HUES48 (cell line): Measurements from ENCODE around the gene CNTN4.

Source experiments
- H3K27ac ChIP-seq: one replicate; pipeline ENCODE4 v1.7.0; 2013; ENCODE audit warnings: low read depth, low read length, inconsistent platforms
- H3K27me3 ChIP-seq: 2 replicates; pipeline ENCODE4 v1.6.1; 2013; ENCODE audit warnings: mild to moderate bottlenecking, low read length; ENCODE audit not compliant: control insufficient read depth, insufficient read depth
- H3K36me3 ChIP-seq: 2 replicates; pipeline ENCODE4 v1.6.1; 2013; ENCODE audit warnings: low read length; ENCODE audit not compliant: control insufficient read depth, insufficient read depth
- H3K4me1 ChIP-seq: 2 replicates; pipeline ENCODE4 v1.6.1; 2013; ENCODE audit warnings: mild to moderate bottlenecking, low read length; ENCODE audit not compliant: control insufficient read depth, insufficient read depth
- H3K4me3 ChIP-seq: 2 replicates; pipeline ENCODE4 v1.5.1; 2013; ENCODE audit warnings: mild to moderate bottlenecking, low read depth, low read length
- H3K9ac ChIP-seq: 2 replicates; pipeline ENCODE4 v1.6.1; 2013; ENCODE audit warnings: mild to moderate bottlenecking, low read depth, low read length, moderate library complexity
- H3K9me3 ChIP-seq: 2 replicates; pipeline ENCODE4 v1.6.1; 2013; ENCODE audit warnings: low read length; ENCODE audit not compliant: control insufficient read depth, insufficient read depth

Gene CNTN4

DNA sequence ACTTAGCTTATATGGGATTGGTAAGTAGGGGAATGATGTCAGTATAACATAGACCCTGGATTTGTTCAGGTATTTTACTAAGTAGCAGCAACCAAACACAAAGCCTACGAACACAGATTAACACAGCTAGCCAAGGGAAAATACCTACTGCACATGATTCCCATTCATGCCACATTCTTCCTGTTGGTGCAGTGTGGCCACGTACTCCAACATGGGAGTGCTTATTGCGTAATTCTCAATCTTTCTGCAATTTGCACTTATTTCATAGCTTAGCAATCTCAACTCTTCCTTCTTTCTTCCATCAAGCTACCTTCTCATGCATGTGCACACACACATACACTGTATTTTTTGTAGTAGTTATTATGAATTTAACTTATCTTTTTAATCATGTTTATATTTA lies 824.7 kb downstream of the CNTN4 start:
- Histone ChIP-seq H3K36me3 (no peaks in the 10 kb centered on the region), H3K27me3 (no peaks in the 10 kb centered on the region), H3K27ac (no peak overlapping the region), H3K9me3 (no peaks in the 10 kb centered on the region), H3K9ac (no peak overlapping the region), H3K4me3 (no peak overlapping the region), H3K4me1 (peaks cover 12% of the 10 kb centered on the region; the same call in 1 of the 2 replicates)

DNA sequence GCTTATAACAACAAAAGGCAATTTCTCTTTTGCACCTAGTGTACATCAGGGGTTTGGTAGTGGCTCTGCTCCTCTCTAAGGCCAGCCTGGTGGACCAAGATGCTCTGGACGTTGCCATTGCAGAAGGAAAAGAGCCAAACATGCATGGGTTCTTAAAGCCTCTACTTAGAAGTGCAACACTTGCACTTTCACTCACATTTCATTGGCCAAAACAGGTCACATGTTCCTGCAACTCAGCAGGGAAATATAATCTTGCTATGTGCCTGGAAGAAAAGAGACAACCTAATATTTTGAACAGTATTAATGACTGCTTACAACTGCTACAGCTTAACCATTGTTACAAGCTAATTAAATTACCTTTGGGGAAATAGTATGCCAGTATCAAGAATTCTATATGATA lies 828.6 kb downstream of the CNTN4 start:
- Histone ChIP-seq H3K9ac (no peak overlapping the region), H3K27me3 (no peaks in the 10 kb centered on the region), H3K27ac (no peak overlapping the region), H3K4me3 (no peak overlapping the region), H3K9me3 (no peaks in the 10 kb centered on the region), H3K36me3 (no peaks in the 10 kb centered on the region), H3K4me1 (peaks cover 12% of the 10 kb centered on the region; the same call in 1 of the 2 replicates)

DNA sequence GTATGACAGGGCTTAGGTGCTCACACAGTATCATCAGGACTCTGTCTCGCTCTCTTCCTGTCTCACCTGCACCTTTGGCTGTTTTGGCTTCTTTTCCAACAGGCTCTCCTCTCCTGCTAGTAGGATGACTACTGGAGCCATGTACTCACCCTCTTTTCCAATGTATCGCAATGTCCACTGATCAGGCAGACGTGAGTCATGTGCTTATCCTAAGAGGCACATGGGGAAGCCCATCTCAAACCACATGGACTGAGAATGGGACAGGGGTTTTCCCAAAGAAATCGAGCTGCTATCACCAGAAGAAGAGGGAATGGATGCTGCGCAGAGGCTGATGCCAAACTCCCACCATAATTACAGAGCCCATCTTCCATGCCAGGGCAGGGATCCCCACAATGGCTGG lies 830.9 kb downstream of the CNTN4 start:
- H3K4me1 ChIP-seq: peaks cover 1% of the 10 kb centered on the region; the same call in 1 of the 2 replicates
- no peaks in the 10 kb centered on the region for H3K9me3 ChIP-seq
- H3K36me3 ChIP-seq: no peaks in the 10 kb centered on the region

DNA sequence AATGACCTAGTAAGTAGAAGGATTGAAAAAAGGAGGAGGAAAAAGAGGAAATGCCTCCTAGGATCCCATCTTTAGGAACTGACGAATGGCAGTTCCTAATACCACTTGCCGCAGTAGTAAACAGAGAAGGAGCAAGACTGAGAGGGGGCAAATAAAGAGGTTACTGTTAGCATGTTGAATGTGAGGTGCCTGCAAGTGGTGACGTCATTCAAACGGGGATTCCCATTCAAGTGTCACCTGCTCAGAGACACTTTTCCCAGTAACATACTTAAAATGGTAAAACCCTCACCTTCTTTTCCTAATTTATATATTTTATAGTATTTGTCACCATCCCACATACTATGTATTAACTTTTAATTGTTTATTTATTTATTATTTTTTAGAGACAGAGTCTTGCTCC lies 832.6 kb downstream of the CNTN4 start:
- Histone ChIP-seq H3K9ac (no peak overlapping the region), H3K36me3 (no peaks in the 10 kb centered on the region), H3K27ac (no peak overlapping the region), H3K9me3 (no peaks in the 10 kb centered on the region), H3K4me1 (no peaks in the 10 kb centered on the region), H3K27me3 (no peaks in the 10 kb centered on the region), H3K4me3 (no peak overlapping the region)

More for the DNA sequence above, 830.9 kb downstream of the CNTN4 start:
- Histone ChIP-seq H3K27me3 (no peaks in the 10 kb centered on the region), H3K4me3 (no peak overlapping the region), H3K27ac (no peak overlapping the region), H3K9ac (no peak overlapping the region)

DNA sequence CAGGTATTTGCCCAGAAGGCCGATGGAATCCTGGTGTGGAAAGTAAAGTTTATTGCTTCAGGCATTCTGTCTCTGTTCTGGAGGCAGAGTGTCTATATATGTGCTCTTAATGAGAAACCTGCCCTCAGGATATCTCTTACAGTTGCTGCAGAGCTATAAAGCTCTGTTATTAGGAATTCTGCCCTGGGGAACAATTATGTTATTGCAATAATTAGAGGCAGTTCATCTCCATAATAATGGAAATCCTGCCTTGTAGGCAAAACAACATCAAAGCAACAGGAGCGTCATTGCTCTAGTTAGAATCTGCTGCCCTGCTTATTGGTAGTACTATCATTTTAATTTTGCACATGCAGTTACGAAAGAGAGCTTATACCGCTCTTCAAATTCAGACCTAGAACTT lies 835.9 kb downstream of the CNTN4 start:
- Histone ChIP-seq H3K36me3 (no peaks in the 10 kb centered on the region), H3K9me3 (no peaks in the 10 kb centered on the region), H3K4me1 (no peaks in the 10 kb centered on the region), H3K4me3 (no peak overlapping the region), H3K9ac (no peak overlapping the region), H3K27me3 (no peaks in the 10 kb centered on the region), H3K27ac (no peak overlapping the region)

DNA sequence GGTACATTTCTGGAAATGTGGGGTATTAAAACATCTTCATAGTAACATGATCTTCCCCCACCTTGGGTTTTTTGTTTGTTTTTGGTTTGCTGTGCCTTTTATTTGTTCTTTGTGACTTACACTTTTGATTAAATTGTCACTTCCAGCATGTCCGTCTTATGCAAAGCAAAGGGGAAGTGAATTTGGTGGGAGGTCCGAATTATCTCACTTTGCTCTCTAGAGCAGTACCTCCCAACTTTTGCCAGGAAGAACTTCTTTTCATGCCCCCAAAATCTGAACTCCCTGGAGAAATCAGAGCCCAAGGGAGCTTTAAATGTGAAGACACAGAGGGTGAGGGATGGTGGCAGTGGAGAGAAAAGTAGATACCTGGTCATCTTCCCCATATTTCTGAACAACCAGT lies 838.4 kb downstream of the CNTN4 start:
- Histone ChIP-seq H3K4me3 (no peak overlapping the region), H3K27ac (no peak overlapping the region), H3K4me1 (no peaks in the 10 kb centered on the region), H3K27me3 (no peaks in the 10 kb centered on the region), H3K9ac (no peak overlapping the region), H3K9me3 (no peaks in the 10 kb centered on the region), H3K36me3 (no peaks in the 10 kb centered on the region)

DNA sequence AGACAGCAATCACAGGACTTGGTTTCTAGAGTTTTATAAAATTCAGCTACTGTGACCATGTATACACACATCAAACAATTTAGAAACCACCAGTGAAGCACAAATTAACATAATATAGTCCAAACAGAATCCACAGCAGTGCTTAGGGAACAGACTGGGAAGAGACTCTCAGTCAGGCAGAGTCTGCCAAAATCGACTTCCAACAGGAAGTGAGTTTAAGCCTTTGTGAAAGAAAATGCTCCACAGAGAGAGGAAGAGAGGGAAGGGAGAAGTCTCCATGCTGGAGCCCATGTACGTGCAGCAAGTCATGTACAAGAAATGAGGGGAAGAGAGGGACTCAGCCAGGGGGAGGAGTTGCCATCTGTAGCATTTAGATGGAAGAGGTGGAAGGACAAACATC lies 838.9 kb downstream of the CNTN4 start:
- Histone ChIP-seq H3K4me3 (no peak overlapping the region), H3K27ac (no peak overlapping the region), H3K9ac (no peak overlapping the region), H3K27me3 (no peaks in the 10 kb centered on the region), H3K4me1 (no peaks in the 10 kb centered on the region), H3K36me3 (no peaks in the 10 kb centered on the region), H3K9me3 (no peaks in the 10 kb centered on the region)

DNA sequence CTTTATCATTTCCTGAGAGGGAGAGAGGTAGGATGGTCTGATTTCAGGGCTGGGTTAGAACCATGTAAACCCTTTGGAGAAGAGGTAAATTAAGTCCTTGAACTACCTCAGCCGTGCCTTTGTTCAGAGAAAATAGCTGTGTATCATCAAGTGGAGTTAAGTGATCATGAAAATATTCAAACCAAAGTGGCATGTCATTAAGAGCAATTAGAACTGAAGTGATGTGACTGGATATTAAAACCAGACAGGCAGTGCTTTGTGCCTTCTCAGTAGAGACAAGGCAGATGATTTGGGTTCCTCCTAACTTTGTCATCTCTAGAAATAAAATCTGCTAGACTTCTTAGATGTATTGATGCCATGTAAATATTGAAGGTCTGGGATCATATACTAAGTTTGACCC lies 840.0 kb downstream of the CNTN4 start:
- no peaks in the 10 kb centered on the region for H3K27me3 ChIP-seq

DNA sequence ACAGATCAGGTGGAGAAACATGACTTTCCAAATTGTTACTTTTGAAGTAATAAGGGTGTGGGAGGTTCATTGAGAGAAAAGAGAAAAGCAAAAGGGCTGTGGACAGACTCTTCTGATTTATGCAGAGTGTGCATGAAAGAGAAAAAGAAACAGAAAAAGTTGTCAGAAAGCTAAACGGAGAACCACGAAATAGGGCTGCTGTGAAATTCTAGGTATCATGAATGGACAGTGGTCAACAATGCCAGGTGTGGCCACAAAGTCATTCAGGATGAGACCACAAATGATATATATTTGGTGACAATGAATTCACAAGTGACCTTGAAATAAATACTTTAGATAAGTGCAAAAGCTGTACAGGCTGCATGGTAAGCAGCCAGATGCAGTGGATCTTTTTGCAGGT lies 841.4 kb downstream of the CNTN4 start:
- Histone ChIP-seq H3K4me1 (no peaks in the 10 kb centered on the region), H3K27me3 (no peaks in the 10 kb centered on the region), H3K9ac (no peak overlapping the region), H3K4me3 (no peak overlapping the region), H3K36me3 (no peaks in the 10 kb centered on the region), H3K27ac (no peak overlapping the region), H3K9me3 (no peaks in the 10 kb centered on the region)

More for the DNA sequence above, 840.0 kb downstream of the CNTN4 start:
- H3K27ac ChIP-seq: no peak overlapping the region
- no peaks in the 10 kb centered on the region for H3K36me3 ChIP-seq
- H3K4me3 ChIP-seq: no peak overlapping the region
- no peaks in the 10 kb centered on the region for H3K4me1 ChIP-seq
- H3K9me3 ChIP-seq: no peaks in the 10 kb centered on the region
- H3K9ac ChIP-seq: no peak overlapping the region

DNA sequence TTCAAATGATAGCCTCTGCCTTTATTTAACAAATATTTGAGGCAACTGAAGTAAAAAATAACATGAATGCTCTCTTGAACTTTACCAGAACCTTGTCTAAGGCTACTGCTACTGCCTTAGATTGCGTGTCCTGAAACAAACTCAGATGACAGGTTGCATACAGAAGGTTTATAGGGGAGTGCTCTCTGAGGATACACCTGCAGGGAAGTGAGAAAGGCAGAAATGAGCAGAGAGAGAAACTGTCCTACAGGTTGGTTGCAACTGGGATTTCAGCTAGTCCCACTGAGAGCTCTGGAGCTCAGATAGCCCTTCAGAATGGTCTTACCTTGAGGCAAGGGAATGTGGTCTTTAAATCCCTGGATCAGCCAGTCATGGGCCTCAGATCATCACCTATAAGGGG lies 846.0 kb downstream of the CNTN4 start:
- Histone ChIP-seq H3K4me1 (no peaks in the 10 kb centered on the region), H3K27ac (no peak overlapping the region), H3K9me3 (no peaks in the 10 kb centered on the region), H3K9ac (no peak overlapping the region), H3K36me3 (no peaks in the 10 kb centered on the region), H3K4me3 (no peak overlapping the region), H3K27me3 (no peaks in the 10 kb centered on the region)

DNA sequence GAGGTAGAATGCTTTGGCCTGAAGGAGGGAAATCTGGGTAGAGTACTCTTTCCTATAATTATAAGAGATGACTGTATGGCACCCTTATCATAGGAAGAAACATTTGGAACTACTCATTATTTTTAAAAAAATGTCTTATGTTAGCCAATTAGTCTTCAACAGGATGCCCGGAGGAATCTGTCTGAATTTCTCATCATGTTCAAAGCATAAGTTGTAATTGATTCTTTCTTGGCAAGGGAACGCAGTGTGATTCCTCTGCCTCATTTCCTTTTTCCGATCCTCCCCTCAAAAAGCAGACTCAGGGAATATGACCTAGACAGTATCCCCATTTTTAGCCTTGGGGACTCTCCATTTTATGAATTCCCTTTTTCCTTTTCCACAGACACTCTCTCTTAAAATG lies 846.5 kb downstream of the CNTN4 start:
- Histone ChIP-seq H3K9ac (no peak overlapping the region), H3K27ac (no peak overlapping the region), H3K9me3 (no peaks in the 10 kb centered on the region)

DNA sequence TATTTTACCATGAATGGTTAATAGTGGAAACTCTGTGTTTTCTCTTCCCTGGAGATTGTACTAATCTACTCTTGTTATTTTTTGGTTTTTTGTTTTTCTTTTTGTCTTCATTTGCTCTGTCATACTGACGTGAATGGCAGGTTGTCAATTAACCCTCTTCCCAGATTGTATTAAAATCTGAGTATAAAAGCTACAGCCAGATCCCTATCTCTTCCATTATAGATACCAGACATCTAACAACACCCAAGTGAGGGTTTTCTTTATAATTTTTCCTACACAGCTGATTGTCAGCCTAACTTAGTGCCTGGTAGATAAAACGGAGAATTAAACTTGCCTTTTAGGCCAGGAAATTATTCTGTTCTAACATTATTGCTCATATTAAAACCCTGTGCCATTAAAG lies 848.9 kb downstream of the CNTN4 start:
- Histone ChIP-seq H3K27ac (no peak overlapping the region), H3K4me3 (no peak overlapping the region), H3K4me1 (no peaks in the 10 kb centered on the region), H3K9ac (no peak overlapping the region), H3K36me3 (no peaks in the 10 kb centered on the region), H3K27me3 (no peaks in the 10 kb centered on the region), H3K9me3 (no peaks in the 10 kb centered on the region)

More for the DNA sequence above, 846.5 kb downstream of the CNTN4 start:
- Histone ChIP-seq H3K4me3 (no peak overlapping the region), H3K27me3 (no peaks in the 10 kb centered on the region), H3K36me3 (no peaks in the 10 kb centered on the region), H3K4me1 (no peaks in the 10 kb centered on the region)
